SU-DHL-6 (cell line): Measurements from ENCODE around the gene P2RY8.
"Not testable (repeated sequence)": the region's sequence is repeated elsewhere in the genome, so short reads cannot be mapped to it uniquely, and the experiment has no call there.

Experiments used
- EZH2phosphoT487 ChIP-seq: fragments of 200-600 bp; sonication (generic), shearing (Covaris generic); conservative IDR thresholded peaks from 2 replicates; pipeline ENCODE4 v1.6.1; 2018; ENCODE audit warnings: mild to moderate bottlenecking, antibody characterized with exemption, low read length, moderate library complexity, mixed read lengths
- TF ChIP-seq, protein P1 (sequence below): fragments of 200-600 bp; sonication (generic); IDR thresholded peaks from one replicate; pipeline ENCODE4 v1.5.1; 2017; ENCODE audit warnings: antibody characterized with exemption, mild to moderate bottlenecking, low read length, moderate library complexity; ENCODE audit not compliant: insufficient read depth, poor library complexity, severe bottlenecking

DNA sequence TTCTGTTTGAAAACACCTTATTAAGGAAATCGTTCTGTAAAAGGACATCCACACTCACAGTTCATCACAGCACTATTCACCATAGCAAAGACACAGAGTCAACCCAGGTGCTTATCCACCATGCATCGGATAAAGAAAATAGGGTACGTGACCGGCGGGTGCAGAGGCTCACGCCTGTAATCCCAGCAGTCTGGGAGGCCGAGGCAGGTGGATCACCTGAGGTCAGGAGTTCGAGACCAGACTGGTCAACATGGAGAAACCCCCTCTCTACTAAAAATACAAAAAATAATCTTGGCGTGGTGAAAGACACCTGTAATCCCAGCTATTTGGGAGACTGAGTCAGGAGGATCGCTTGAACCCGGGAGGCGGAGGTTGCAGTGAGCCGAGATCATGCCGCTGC is 2.2 kb upstream of the P2RY8 start:
- TF ChIP-seq, protein P1, sequence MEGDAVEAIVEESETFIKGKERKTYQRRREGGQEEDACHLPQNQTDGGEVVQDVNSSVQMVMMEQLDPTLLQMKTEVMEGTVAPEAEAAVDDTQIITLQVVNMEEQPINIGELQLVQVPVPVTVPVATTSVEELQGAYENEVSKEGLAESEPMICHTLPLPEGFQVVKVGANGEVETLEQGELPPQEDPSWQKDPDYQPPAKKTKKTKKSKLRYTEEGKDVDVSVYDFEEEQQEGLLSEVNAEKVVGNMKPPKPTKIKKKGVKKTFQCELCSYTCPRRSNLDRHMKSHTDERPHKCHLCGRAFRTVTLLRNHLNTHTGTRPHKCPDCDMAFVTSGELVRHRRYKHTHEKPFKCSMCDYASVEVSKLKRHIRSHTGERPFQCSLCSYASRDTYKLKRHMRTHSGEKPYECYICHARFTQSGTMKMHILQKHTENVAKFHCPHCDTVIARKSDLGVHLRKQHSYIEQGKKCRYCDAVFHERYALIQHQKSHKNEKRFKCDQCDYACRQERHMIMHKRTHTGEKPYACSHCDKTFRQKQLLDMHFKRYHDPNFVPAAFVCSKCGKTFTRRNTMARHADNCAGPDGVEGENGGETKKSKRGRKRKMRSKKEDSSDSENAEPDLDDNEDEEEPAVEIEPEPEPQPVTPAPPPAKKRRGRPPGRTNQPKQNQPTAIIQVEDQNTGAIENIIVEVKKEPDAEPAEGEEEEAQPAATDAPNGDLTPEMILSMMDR: not testable (repeated sequence)
- TF ChIP-seq EZH2phosphoT487: not testable (repeated sequence)
